Panc1 (cell line): Measurements from ENCODE around the gene SAYSD1. TPM values are rescaled to one million over a fixed set of nuclear protein-coding genes. Genes with fewer than 3 reads are reported as not detected.

Source experiments
- ATAC-seq: fragments of 200-7000 bp; cut with Tn5 transposase; 2 replicates; pipeline ENCODE4 v1.9.1; 2020; ENCODE audit warnings: mild to moderate bottlenecking, moderate library complexity
- BruUV-seq: library from RNA; stranded (reverse); fragments of 400-500 nt; replicated peaks from 2 replicates; lab custom pipeline; 2021; lab: Mats Ljungman, UMichigan
- CTCF ChIA-PET: fragments of 300-600 bp; sonication (Branson Sonifier 250); formaldehyde crosslinking; loops from one replicate; lab custom pipeline; 2022; ENCODE audit warnings: antibody characterized with exemption; lab: Charles Lee
- POLR2A ChIA-PET: fragments of 300-600 bp; sonication (Branson Sonifier 250); formaldehyde crosslinking; loops from one replicate; lab custom pipeline; 2022; ENCODE audit warnings: antibody characterized with exemption; lab: Charles Lee
- DNase-seq: peaks from one replicate; pipeline ENCODE4 v3.0.0-alpha.2; 2010; ENCODE audit warnings: low read depth, low spot score
- H3K27ac ChIP-seq: 2 replicates; pipeline ENCODE4 v1.5.1; 2011; ENCODE audit warnings: mild to moderate bottlenecking, low read length, inconsistent platforms
- H3K27me3 ChIP-seq: fragments of 200-500 bp; sonication (Bioruptor generic); 2 replicates; pipeline ENCODE4 v1.6.0; 2014; ENCODE audit warnings: low read length, inconsistent platforms; ENCODE audit not compliant: control insufficient read depth, insufficient read depth
- H3K36me3 ChIP-seq: fragments of 200-500 bp; sonication (Bioruptor generic); 2 replicates; pipeline ENCODE4 v1.5.1; 2014; ENCODE audit warnings: inconsistent platforms, mild to moderate bottlenecking, low read length, moderate library complexity; ENCODE audit not compliant: control insufficient read depth, insufficient read depth
- H3K4me1 ChIP-seq: 2 replicates; pipeline ENCODE4 v1.5.1; 2011; ENCODE audit warnings: inconsistent platforms, mild to moderate bottlenecking, low read length, moderate library complexity; ENCODE audit not compliant: control insufficient read depth, insufficient read depth
- H3K4me3 ChIP-seq, 2 experiments: 2 replicates each; pipeline ENCODE4 v1.5.1; 2011 to 2012; ENCODE audit warnings: low read depth in 2 of 2, low read length in 2 of 2, mild to moderate bottlenecking in 2 of 2, inconsistent platforms in 1 of 2, moderate library complexity in 1 of 2
- H3K9me3 ChIP-seq: fragments of 200-500 bp; sonication (Bioruptor generic); 2 replicates; pipeline ENCODE4 v1.5.1; 2014; ENCODE audit warnings: low read depth, mild to moderate bottlenecking, inconsistent platforms, low read length, moderate library complexity; ENCODE audit not compliant: control insufficient read depth, insufficient read depth
- CTCF ChIP-seq: fragments of 450-650 bp; IDR thresholded peaks from 2 replicates; pipeline ENCODE4 v1.5.1; 2017; ENCODE audit warnings: mild to moderate bottlenecking
- POLR2AphosphoS5 ChIP-seq: IDR thresholded peaks from 2 replicates; pipeline ENCODE4 v1.6.1; 2012; ENCODE audit warnings: mild to moderate bottlenecking, low read depth, low read length, moderate library complexity
- REST ChIP-seq, 2 experiments: IDR thresholded peaks; 2 replicates each; pipeline ENCODE4 v1.6.1; 2011 to 2012; ENCODE audit warnings: low read depth in 2 of 2, control low read depth in 1 of 2, low read length in 1 of 2, mild to moderate bottlenecking in 1 of 2, moderate library complexity in 1 of 2; ENCODE audit not compliant: insufficient read depth in 1 of 2
- SIN3A ChIP-seq: IDR thresholded peaks from 2 replicates; pipeline ENCODE4 v1.6.1; 2012; ENCODE audit warnings: low read depth, mild to moderate bottlenecking, low read length, moderate library complexity, borderline replicate concordance; ENCODE audit not compliant: insufficient read depth
- TCF7L2 ChIP-seq: IDR thresholded peaks from 2 replicates; pipeline ENCODE4 v1.6.1; 2011; ENCODE audit warnings: mild to moderate bottlenecking, low read depth, low read length, inconsistent platforms
- in situ Hi-C: cut with HindIII; loops from 2 replicates; pipeline ENCODE4 v1.10.0; 2016; ENCODE audit warnings: low sequenced_read_pairs, low pct_unique_long_range_greater_than_20kb
- intact Hi-C: fragments of 100-400 bp; cut with micrococcal nuclease; formaldehyde crosslinking; loops from one replicate; pipeline ENCODE4 v1.10.0; 2022; ENCODE audit not compliant: unreplicated experiment
- total RNA-seq: library from RNA; stranded (reverse); gene quantifications from one replicate; pipeline ENCODE4 v1.2.1, GENCODE V29; 2021; ENCODE audit not compliant: unreplicated experiment

The SAYSD1 gene
- total RNA-seq, 1 experiment from 2014 or later, result 17.0 TPM

- BruUV-seq, result no TSS peak
- ChIA-PET POLR2A (interaction anchor here (0.6 kb wide), 1 partner anchor 217 kb away, joined by 7 read pairs; no protein-coding TSS in a partner anchor), CTCF (interaction anchor here (0.7 kb wide), 1 partner anchor 261 kb away, joined by 3 read pairs; no protein-coding TSS in a partner anchor)
- H3K9me3 ChIP-seq, result no peaks in the 10 kb centered on the region
- H3K4me1 ChIP-seq, result peaks cover 7% of the 10 kb centered on the region; the same call in 1 of the 2 replicates
- in situ Hi-C loops, result no loop called here
- no peak for ATAC-seq
- no peak overlapping the region for H3K4me3 ChIP-seq
- H3K36me3 ChIP-seq, result no peaks in the 10 kb centered on the region
- intact Hi-C loops, result no loop called here
- DNase-seq, result no peak
- H3K27ac ChIP-seq, result no peak overlapping the region
- peaks cover 2% of the 10 kb centered on the region; the same call in 1 of the 2 replicates for H3K27me3 ChIP-seq
- no peak for TF ChIP-seq CTCF
- TF ChIP-seq TCF7L2, result no peak
- no peak for TF ChIP-seq REST (IDR thresholded peaks at IDR 0.05; ENCODE audit: insufficient read depth in 1 of 2, low read depth in 2 of 2, low read length in 1 of 2)
- TF ChIP-seq SIN3A, result no peak
- no peak for TF ChIP-seq POLR2AphosphoS5
These were observed 55.3 kb downstream of the SAYSD1 start for GRCh38 chr6:39059496-39060310.

- H3K27me3 ChIP-seq, result peaks cover 2% of the 10 kb centered on the region; the same call in 1 of the 2 replicates
- H3K4me1 ChIP-seq, result peaks cover 7% of the 10 kb centered on the region; the same call in 1 of the 2 replicates
- CTCF ChIA-PET, result no interaction called here
- H3K27ac ChIP-seq, result no peak overlapping the region
- no peak for TF ChIP-seq TCF7L2
- H3K4me3 ChIP-seq, result no peak overlapping the region
- ATAC-seq (no peak), DNase-seq (no peak)
- intact Hi-C loops (no loop called here), in situ Hi-C loops (no loop called here)
- POLR2A ChIA-PET, result no interaction called here
- no peaks in the 10 kb centered on the region for H3K36me3 ChIP-seq
- no TSS peak for BruUV-seq
- no peaks in the 10 kb centered on the region for H3K9me3 ChIP-seq
These were observed 56.4 kb downstream of the SAYSD1 start for GRCh38 chr6:39058471-39059147.
